Neural cell (in vitro differentiated cells): Measurements from ENCODE around the gene FBXO11. TPM values are rescaled to one million over a fixed set of nuclear protein-coding genes. Genes with fewer than 3 reads are reported as not detected.

Source experiments
- H2AFZ ChIP-seq: fragments of 200-600, 300-800 bp; sonication (generic), shearing (Covaris generic); 2 replicates; pipeline ENCODE4 v1.6.0; 2014; ENCODE audit warnings: low read depth, mild to moderate bottlenecking, antibody characterized with exemption, low read length, moderate library complexity
- H3F3A ChIP-seq: fragments of 200-600 bp; shearing (Covaris generic); 2 replicates; pipeline ENCODE4 v1.6.1; 2016; ENCODE audit warnings: mild to moderate bottlenecking, moderate library complexity, mixed read lengths, antibody characterized with exemption, low read length; ENCODE audit not compliant: insufficient read depth, poor library complexity, severe bottlenecking
- H3K27ac ChIP-seq: fragments of 200-600, 300-800 bp; sonication (generic), shearing (Covaris generic); 2 replicates; pipeline ENCODE4 v1.5.1; 2014; ENCODE audit warnings: mild to moderate bottlenecking, low read length, moderate library complexity
- H3K27me3 ChIP-seq: fragments of 300-800, 200-600 bp; sonication (generic), shearing (Covaris generic); 2 replicates; pipeline ENCODE4 v1.6.0; 2014; ENCODE audit warnings: mild to moderate bottlenecking, low read depth, low read length, moderate library complexity; ENCODE audit not compliant: insufficient read depth
- H3K36me3 ChIP-seq: fragments of 300-800, 200-600 bp; sonication (generic), shearing (Covaris generic); 2 replicates; pipeline ENCODE4 v1.5.1; 2014; ENCODE audit warnings: mild to moderate bottlenecking, antibody characterized with exemption, low read length, moderate library complexity; ENCODE audit not compliant: insufficient read depth
- H3K4me2 ChIP-seq: fragments of 300-800, 200-600 bp; sonication (generic), shearing (Covaris generic); 2 replicates; pipeline ENCODE4 v1.6.0; 2014; ENCODE audit warnings: mild to moderate bottlenecking, low read length
- H3K4me3 ChIP-seq: fragments of 300-800, 200-600 bp; sonication (generic), shearing (Covaris generic); 2 replicates; pipeline ENCODE4 v1.5.1; 2014; ENCODE audit warnings: mild to moderate bottlenecking, low read length, moderate library complexity
- H3K79me2 ChIP-seq: fragments of 200-600 bp; shearing (Covaris generic); replicated peaks from 2 replicates; pipeline ENCODE4 v1.6.0; 2014; ENCODE audit warnings: mild to moderate bottlenecking, low read length, moderate library complexity; ENCODE audit not compliant: insufficient read depth
- H3K9ac ChIP-seq: fragments of 300-800, 200-600 bp; sonication (generic), shearing (Covaris generic); 2 replicates; pipeline ENCODE4 v1.6.1; 2016; ENCODE audit warnings: mild to moderate bottlenecking, low read length, mixed read lengths
- H3K9me2 ChIP-seq: fragments of 200-600 bp; shearing (Covaris generic); 2 replicates; pipeline ENCODE4 v1.6.1; 2016; ENCODE audit warnings: mild to moderate bottlenecking, low read length, mixed read lengths; ENCODE audit not compliant: insufficient read depth
- H3K9me3 ChIP-seq: fragments of 200-600, 300-800 bp; sonication (generic), shearing (Covaris generic); 2 replicates; pipeline ENCODE4 v1.6.1; 2016; ENCODE audit warnings: mild to moderate bottlenecking, mixed run types, low read length, moderate library complexity, mixed read lengths
- H4K20me1 ChIP-seq: fragments of 200-600 bp; shearing (Covaris generic); 2 replicates; pipeline ENCODE4 v1.6.1; 2016; ENCODE audit warnings: mild to moderate bottlenecking, mixed run types; ENCODE audit not compliant: insufficient read depth
- CTCF ChIP-seq: fragments of 450-650 bp; IDR thresholded peaks from 2 replicates; pipeline ENCODE4 v1.5.1; 2014; ENCODE audit warnings: antibody characterized with exemption, mild to moderate bottlenecking, moderate library complexity; ENCODE audit not compliant: poor library complexity, severe bottlenecking
- EP300 ChIP-seq: fragments of 450-650 bp; conservative IDR thresholded peaks from 2 replicates; pipeline ENCODE4 v1.6.1; 2014; ENCODE audit warnings: antibody characterized with exemption, mild to moderate bottlenecking, moderate library complexity; ENCODE audit not compliant: poor library complexity, severe bottlenecking
- EZH2 ChIP-seq: fragments of 200-600, 300-800 bp; shearing (Covaris generic), sonication (generic); IDR thresholded peaks from 2 replicates; pipeline ENCODE4 v1.6.1; 2014; ENCODE audit warnings: antibody characterized with exemption, low read length, borderline replicate concordance, mild to moderate bottlenecking; ENCODE audit not compliant: insufficient read depth, poor library complexity, severe bottlenecking
- MXI1 ChIP-seq: fragments of 450-650 bp; conservative IDR thresholded peaks from 2 replicates; pipeline ENCODE4 v1.6.1; 2014; ENCODE audit warnings: antibody characterized with exemption, mild to moderate bottlenecking; ENCODE audit not compliant: poor library complexity, severe bottlenecking
- POLR2AphosphoS5 ChIP-seq: IDR thresholded peaks from 2 replicates; pipeline ENCODE4 v1.6.1; 2012
- RAD21 ChIP-seq: fragments of 450-650 bp; conservative IDR thresholded peaks from 2 replicates; pipeline ENCODE4 v1.6.1; 2014; ENCODE audit warnings: antibody characterized with exemption, mild to moderate bottlenecking, moderate library complexity
- REST ChIP-seq: IDR thresholded peaks from 2 replicates; pipeline ENCODE4 v1.6.1; 2012; ENCODE audit warnings: borderline replicate concordance
- SMC3 ChIP-seq: fragments of 450-650 bp; conservative IDR thresholded peaks from 2 replicates; pipeline ENCODE4 v1.6.1; 2014; ENCODE audit warnings: antibody characterized with exemption, mild to moderate bottlenecking, moderate library complexity; ENCODE audit not compliant: poor library complexity
- TAF1 ChIP-seq: IDR thresholded peaks from 2 replicates; pipeline ENCODE4 v1.6.1; 2012; ENCODE audit warnings: low read depth
- polyA plus RNA-seq: library from polyadenylated mRNA; depleted of rRNA; stranded (reverse); fragments of >200 nt; gene quantifications from 2 replicates; pipeline ENCODE4 v1.2.3, GENCODE V29; 2014

The FBXO11 gene
- polyA plus RNA-seq, 1 donor from 2014 or later, result 132 TPM

GRCh38 chr2:47869859-47870595 is 36.3 kb downstream of the FBXO11 start:
- Histone ChIP-seq H4K20me1 (peaks cover 30% of the 10 kb centered on the region), H3K9me2 (no peaks in the 10 kb centered on the region), H2AFZ (no peak overlapping the region), H3K36me3 (no peaks in the 10 kb centered on the region), H3F3A (no peaks in the 10 kb centered on the region), H3K27ac (no peak overlapping the region), H3K4me3 (no peak overlapping the region), H3K79me2 (peaks cover 86% of the 10 kb centered on the region), H3K9ac (no peak overlapping the region), H3K4me2 (no peak overlapping the region), H3K9me3 (no peaks in the 10 kb centered on the region), H3K27me3 (no peaks in the 10 kb centered on the region)
- no peak for TF ChIP-seq SMC3
- no peak for TF ChIP-seq REST
- no peak for TF ChIP-seq EZH2
- TF ChIP-seq CTCF, result no peak
- TF ChIP-seq POLR2AphosphoS5, result no peak
- TF ChIP-seq RAD21, result no peak
- no peak for TF ChIP-seq MXI1
- TF ChIP-seq EP300, result no peak
- no peak for TF ChIP-seq TAF1

- Histone ChIP-seq H3K27me3 (no peaks in the 10 kb centered on the region), H3K9me2 (no peaks in the 10 kb centered on the region), H3F3A (no peaks in the 10 kb centered on the region), H3K4me3 (no peak overlapping the region), H3K9me3 (no peaks in the 10 kb centered on the region), H3K27ac (no peak overlapping the region), H4K20me1 (peaks cover 30% of the 10 kb centered on the region), H3K9ac (no peak overlapping the region), H3K79me2 (peaks cover 90% of the 10 kb centered on the region), H3K4me2 (no peak overlapping the region), H2AFZ (no peak overlapping the region), H3K36me3 (no peaks in the 10 kb centered on the region)
- TF ChIP-seq SMC3 (no peak), TAF1 (no peak), EZH2 (no peak), RAD21 (no peak), POLR2AphosphoS5 (no peak), EP300 (no peak), MXI1 (no peak), REST (no peak), CTCF (no peak)
These were observed 37.5 kb downstream of the FBXO11 start for GRCh38 chr2:47868611-47869352.
